ENCODE results near the gene CREG1. TPM values are rescaled to one million over a fixed set of nuclear protein-coding genes. Genes with fewer than 3 reads are reported as not detected.

CREG1 gene
- total RNA-seq, result 6.9 and 15.2 TPM in 2 replicates

GRCh38 chr1:167553136-167554027 is at the start of gene CREG1:
CREG1 (minus strand) TSS chr1:167553762.

GRCh38 chr1:167518331-167518700 is 35.2 kb downstream of the CREG1 start, which contains the start of gene CD247:
CD247 (minus strand) TSS chr1:167518529; CDS start chr1:167518465, 64 bp downstream.

Other genes with a start within 250 kb of the CREG1 start
- 0.09 TPM in 2 replicates for gene CD247, start 35.2 kb downstream of the CREG1 start, total RNA-seq
- gene RCSD1, start 76.5 kb upstream of the CREG1 start, total RNA-seq, result under 0.01 and 0.28 TPM in 2 replicates
- 82.5 and 113 TPM in 2 replicates for gene MPZL1, start 168.2 kb upstream of the CREG1 start, total RNA-seq